ENCODE measurements around the gene MAP2K2. TPM values are rescaled to one million over a fixed set of nuclear protein-coding genes. Genes with fewer than 3 reads are reported as not detected.

The MAP2K2 gene
- total and polyA plus RNA-seq, 2 donors (not counting 3 experiments of a cell fraction or from before 2014, with no cell fraction given), result 126 to 171 TPM

- ChIA-PET POLR2A (no interaction called here), CTCF (no interaction called here)
- FAIRE-seq (no peak), DNase-seq (ENCODE audit: low read depth, low spot score) (no peak)
- Histone ChIP-seq H3K27ac (ENCODE audit: insufficient read depth, low read depth, low read length) (no peak overlapping the region), H3K27me3 (ENCODE audit: control insufficient read depth in 2 of 2, insufficient read depth in 2 of 2, low read length in 2 of 2) (no peaks in the 10 kb centered on the region), H3K4me2 (ENCODE audit: insufficient read depth, low read length) (no peak overlapping the region), H3K4me3 (replicated peaks in 1 of 3; ENCODE audit: insufficient read depth in 1 of 3, low read depth in 1 of 3, low read length in 3 of 3) (no peak overlapping the region), H4K20me1 (replicated peaks; ENCODE audit: control insufficient read depth, extremely low read depth, insufficient read depth, low read length) (no peaks in the 10 kb centered on the region), H3K36me3 (ENCODE audit: control insufficient read depth in 2 of 2, extremely low read depth in 1 of 2, insufficient read depth in 2 of 2, low read length in 2 of 2) (peaks cover 0 to 17% of the 10 kb centered on the region in 2 experiments), H3K79me2 (ENCODE audit: control insufficient read depth, insufficient read depth, low read length) (peaks cover 44% of the 10 kb centered on the region), H3K9me3 (replicated peaks; ENCODE audit: control insufficient read depth, insufficient read depth, low read length) (no peaks in the 10 kb centered on the region), H2AFZ (ENCODE audit: low read depth, low read length) (no peak overlapping the region), H3K9me1 (replicated peaks; ENCODE audit: control insufficient read depth, extremely low read depth, insufficient read depth, low read length) (no peaks in the 10 kb centered on the region), H3K4me1 (ENCODE audit: control insufficient read depth, extremely low read depth, insufficient read depth, low read length) (no peaks in the 10 kb centered on the region), H3K9ac (replicated peaks; ENCODE audit: extremely low read depth, insufficient read depth, low read length) (no peak overlapping the region)
- intact Hi-C loops (cut with micrococcal nuclease) (no loop called here), dilution Hi-C loops (cut with MboI; ENCODE audit: extremely low pct_ligation_motif_present, low sequenced_read_pairs) (no loop called here)
- TF ChIP-seq FOS (IDR thresholded peaks at IDR 0.05; ENCODE audit: borderline replicate concordance, insufficient read depth, low read length), result no peak
- no peak for TF ChIP-seq POLR2A (IDR thresholded peaks at IDR 0.05; ENCODE audit: low read depth, low read length)
- TF ChIP-seq CTCF (IDR thresholded peaks at IDR 0.05; ENCODE audit: extremely low read depth in 1 of 2, insufficient read depth in 1 of 2, low read depth in 1 of 2, low read length in 2 of 2), result no peak
- TF ChIP-seq POLR2AphosphoS5 (IDR thresholded peaks at IDR 0.05; ENCODE audit: insufficient read depth, low read depth, low read length), result no peak
- TF ChIP-seq MYC (IDR thresholded peaks at IDR 0.05; ENCODE audit: low read depth, low read length), result no peak
- no peak for TF ChIP-seq EZH2 (IDR thresholded peaks at IDR 0.05; ENCODE audit: borderline replicate concordance, low read depth, low read length, severe bottlenecking)
- TF ChIP-seq MAX (IDR thresholded peaks at IDR 0.05; ENCODE audit: insufficient read depth, insufficient read length), result no peak
- TF ChIP-seq JUN (IDR thresholded peaks at IDR 0.05; ENCODE audit: borderline replicate concordance, insufficient read depth, insufficient read length, low read depth), result no peak
- TF ChIP-seq GATA2 (IDR thresholded peaks at IDR 0.05; ENCODE audit: insufficient read depth, insufficient read length, low read depth, low read length), result no peak
- BruUV-seq (replicated peaks), result no TSS peak
These were observed 78.9 kb downstream of the MAP2K2 start for GRCh38 chr19:4044990-4045465.

Data from endothelial cell of umbilical vein (primary cell).